HL-60 (cell line): ENCODE measurements around the gene MSL1.

Experiments
- DNase-seq, 2 experiments: peaks; one replicate each; pipeline ENCODE4 v3.0.0-alpha.2; 2010 to 2020; ENCODE audit warnings: low read depth in 1 of 2, low spot score in 1 of 2
- H3K27ac ChIP-seq: fragments of 250-450 bp; sonication (Bioruptor Pico); replicated peaks from 2 replicates; pipeline ENCODE4 v1.5.1; 2020; ENCODE audit warnings: mild to moderate bottlenecking, moderate library complexity
- H3K27me3 ChIP-seq: fragments of 250-450 bp; sonication (Bioruptor Pico); 2 replicates; pipeline ENCODE4 v1.5.1; 2021; ENCODE audit warnings: mild to moderate bottlenecking, moderate library complexity; ENCODE audit not compliant: insufficient read depth, poor library complexity, severe bottlenecking
- H3K4me3 ChIP-seq: replicated peaks from 2 replicates; pipeline ENCODE4 v1.5.1; 2011; ENCODE audit warnings: mild to moderate bottlenecking, control low read depth, low read length; ENCODE audit not compliant: insufficient read depth
- GABPA ChIP-seq: IDR thresholded peaks from 2 replicates; pipeline ENCODE4 v1.6.1; 2012; ENCODE audit warnings: low read depth
- POLR2AphosphoS5 ChIP-seq: IDR thresholded peaks from 2 replicates; pipeline ENCODE4 v1.6.1; 2012; ENCODE audit warnings: low read depth
- SPI1 ChIP-seq: IDR thresholded peaks from 2 replicates; pipeline ENCODE4 v1.6.1; 2012; ENCODE audit warnings: low read depth, mild to moderate bottlenecking, borderline replicate concordance
- TF ChIP-seq, protein P1 (sequence below): IDR thresholded peaks from 2 replicates; pipeline ENCODE4 v1.6.1; 2012; ENCODE audit warnings: low read depth; ENCODE audit not compliant: insufficient replicate concordance
- TF ChIP-seq, protein P2 (sequence below): IDR thresholded peaks from one replicate; pipeline ENCODE4 v1.5.1; 2011; ENCODE audit warnings: low read length, control low read depth, inconsistent platforms; ENCODE audit not compliant: insufficient read depth

The MSL1 gene

DNA sequence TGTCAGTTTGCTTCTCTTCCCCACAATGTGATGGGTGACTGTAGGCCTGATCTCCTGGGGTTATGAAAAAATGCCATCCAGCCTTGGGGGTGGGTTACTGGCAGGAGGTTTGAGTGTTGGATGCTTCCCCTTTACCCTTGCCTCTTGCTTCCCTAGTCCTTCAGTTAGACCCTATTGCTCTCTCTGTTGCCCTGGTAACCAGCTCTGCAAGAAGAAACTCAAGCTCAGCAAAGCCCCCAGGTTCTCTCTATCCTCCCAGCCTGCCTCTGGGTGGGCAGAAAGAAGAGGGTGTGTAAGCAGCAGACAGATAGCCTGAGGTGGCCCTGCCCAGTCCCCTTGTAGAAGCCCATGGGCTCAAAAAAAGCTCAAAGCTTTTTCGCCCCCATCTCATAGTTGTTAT, 52.7 kb downstream of the MSL1 start:
- DNase-seq, result no peak
- TF ChIP-seq POLR2AphosphoS5 (no peak), GABPA (no peak), SPI1 (no peak)
- TF ChIP-seq, protein P1, sequence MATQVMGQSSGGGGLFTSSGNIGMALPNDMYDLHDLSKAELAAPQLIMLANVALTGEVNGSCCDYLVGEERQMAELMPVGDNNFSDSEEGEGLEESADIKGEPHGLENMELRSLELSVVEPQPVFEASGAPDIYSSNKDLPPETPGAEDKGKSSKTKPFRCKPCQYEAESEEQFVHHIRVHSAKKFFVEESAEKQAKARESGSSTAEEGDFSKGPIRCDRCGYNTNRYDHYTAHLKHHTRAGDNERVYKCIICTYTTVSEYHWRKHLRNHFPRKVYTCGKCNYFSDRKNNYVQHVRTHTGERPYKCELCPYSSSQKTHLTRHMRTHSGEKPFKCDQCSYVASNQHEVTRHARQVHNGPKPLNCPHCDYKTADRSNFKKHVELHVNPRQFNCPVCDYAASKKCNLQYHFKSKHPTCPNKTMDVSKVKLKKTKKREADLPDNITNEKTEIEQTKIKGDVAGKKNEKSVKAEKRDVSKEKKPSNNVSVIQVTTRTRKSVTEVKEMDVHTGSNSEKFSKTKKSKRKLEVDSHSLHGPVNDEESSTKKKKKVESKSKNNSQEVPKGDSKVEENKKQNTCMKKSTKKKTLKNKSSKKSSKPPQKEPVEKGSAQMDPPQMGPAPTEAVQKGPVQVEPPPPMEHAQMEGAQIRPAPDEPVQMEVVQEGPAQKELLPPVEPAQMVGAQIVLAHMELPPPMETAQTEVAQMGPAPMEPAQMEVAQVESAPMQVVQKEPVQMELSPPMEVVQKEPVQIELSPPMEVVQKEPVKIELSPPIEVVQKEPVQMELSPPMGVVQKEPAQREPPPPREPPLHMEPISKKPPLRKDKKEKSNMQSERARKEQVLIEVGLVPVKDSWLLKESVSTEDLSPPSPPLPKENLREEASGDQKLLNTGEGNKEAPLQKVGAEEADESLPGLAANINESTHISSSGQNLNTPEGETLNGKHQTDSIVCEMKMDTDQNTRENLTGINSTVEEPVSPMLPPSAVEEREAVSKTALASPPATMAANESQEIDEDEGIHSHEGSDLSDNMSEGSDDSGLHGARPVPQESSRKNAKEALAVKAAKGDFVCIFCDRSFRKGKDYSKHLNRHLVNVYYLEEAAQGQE, result no peak
- TF ChIP-seq, protein P2, sequence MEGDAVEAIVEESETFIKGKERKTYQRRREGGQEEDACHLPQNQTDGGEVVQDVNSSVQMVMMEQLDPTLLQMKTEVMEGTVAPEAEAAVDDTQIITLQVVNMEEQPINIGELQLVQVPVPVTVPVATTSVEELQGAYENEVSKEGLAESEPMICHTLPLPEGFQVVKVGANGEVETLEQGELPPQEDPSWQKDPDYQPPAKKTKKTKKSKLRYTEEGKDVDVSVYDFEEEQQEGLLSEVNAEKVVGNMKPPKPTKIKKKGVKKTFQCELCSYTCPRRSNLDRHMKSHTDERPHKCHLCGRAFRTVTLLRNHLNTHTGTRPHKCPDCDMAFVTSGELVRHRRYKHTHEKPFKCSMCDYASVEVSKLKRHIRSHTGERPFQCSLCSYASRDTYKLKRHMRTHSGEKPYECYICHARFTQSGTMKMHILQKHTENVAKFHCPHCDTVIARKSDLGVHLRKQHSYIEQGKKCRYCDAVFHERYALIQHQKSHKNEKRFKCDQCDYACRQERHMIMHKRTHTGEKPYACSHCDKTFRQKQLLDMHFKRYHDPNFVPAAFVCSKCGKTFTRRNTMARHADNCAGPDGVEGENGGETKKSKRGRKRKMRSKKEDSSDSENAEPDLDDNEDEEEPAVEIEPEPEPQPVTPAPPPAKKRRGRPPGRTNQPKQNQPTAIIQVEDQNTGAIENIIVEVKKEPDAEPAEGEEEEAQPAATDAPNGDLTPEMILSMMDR, result no peak
- Histone ChIP-seq H3K4me3 (no peak overlapping the region), H3K27me3 (no peaks in the 10 kb centered on the region), H3K27ac (no peak overlapping the region)

DNA sequence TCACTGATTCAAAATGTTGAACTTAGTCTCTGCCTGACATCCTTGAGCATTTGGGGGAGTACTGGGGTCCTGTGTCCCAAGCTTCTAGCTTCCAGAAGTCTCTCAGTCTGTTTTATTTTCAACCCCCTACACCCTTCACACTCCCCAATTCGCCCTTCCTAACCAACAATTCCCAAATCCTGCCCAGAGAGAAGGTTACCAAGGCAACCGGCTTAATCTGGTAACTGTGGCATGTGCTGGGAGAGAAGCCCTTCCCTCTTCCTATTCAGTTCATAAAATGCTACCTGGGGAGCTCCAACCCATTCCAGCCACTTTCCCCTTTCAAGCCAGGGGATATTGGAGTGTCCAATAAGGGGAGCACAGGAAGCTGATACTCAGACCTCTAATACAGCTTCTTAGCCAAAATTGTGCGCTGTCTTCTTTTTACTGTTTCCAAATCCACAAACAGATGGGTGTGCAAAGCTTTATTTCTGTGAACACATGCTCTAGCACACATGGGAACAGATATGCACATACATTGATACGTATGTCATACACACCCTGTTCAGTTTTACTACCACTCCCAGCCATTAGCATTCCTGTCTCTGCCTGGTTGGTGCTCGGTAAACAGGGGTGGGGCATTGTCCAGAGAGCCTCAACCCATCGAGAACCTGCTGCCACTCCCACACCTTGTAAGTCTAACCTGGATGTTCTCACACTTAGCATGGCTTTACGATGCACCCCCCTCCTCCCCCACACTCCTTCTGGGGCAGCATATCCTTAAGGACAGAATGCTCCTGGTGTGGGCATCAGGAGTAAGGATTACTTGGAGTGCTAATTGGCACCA, 54.4 kb downstream of the MSL1 start:
- H3K4me3 ChIP-seq, result no peak overlapping the region
- H3K27me3 ChIP-seq, result no peaks in the 10 kb centered on the region
- no peak overlapping the region for H3K27ac ChIP-seq
- DNase-seq, result no peak
- TF ChIP-seq POLR2AphosphoS5 (no peak), SPI1 (no peak), GABPA (no peak)
- TF ChIP-seq, protein P2, result no peak
- TF ChIP-seq, protein P1, result no peak

DNA sequence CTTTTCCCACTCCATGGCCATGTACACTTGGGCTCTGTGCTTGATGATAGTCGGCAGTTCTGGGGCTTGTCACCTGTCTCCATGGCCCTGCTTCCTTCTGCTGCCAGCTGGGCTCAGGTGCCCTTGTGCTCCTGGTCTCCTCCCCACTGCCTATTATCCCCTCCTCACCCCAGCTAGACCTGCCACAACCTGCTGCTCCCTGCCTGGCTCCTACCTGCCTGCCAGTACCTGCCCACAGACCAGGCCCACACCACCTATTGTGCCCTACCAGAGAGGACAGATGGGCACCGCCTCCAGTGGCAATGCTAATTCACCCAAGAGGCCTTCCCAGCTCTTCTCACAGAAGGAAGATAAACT, 55.0 kb downstream of the MSL1 start:
- Histone ChIP-seq H3K27me3 (no peaks in the 10 kb centered on the region), H3K27ac (no peak overlapping the region), H3K4me3 (no peak overlapping the region)
- TF ChIP-seq POLR2AphosphoS5 (no peak), SPI1 (no peak), GABPA (no peak)
- TF ChIP-seq, protein P2, result no peak
- no peak for DNase-seq
